ENCODE results near the gene APOC4. TPM values are rescaled to one million over a fixed set of nuclear protein-coding genes. Genes with fewer than 3 reads are reported as not detected.
A peak's percentile ranks its signal among the peaks of the same experiment; 100 is the strongest.
"Not testable (repeated sequence)": the region's sequence is repeated elsewhere in the genome, so short reads cannot be mapped to it uniquely, and the experiment has no call there.

The APOC4 gene
- total RNA-seq, 1 experiment from 2014 or later: not detected

GRCh38 chr19:44911896-44912295 lies 30.1 kb upstream of the APOC4 start:
- not testable (repeated sequence) for H3K36me3 ChIP-seq (ENCODE audit: insufficient read depth, low read length); H4K20me1 ChIP-seq (ENCODE audit: insufficient read depth, low read depth, low read length)

GRCh38 chr19:44912854-44913253 lies 29.2 kb upstream of the APOC4 start:
- Histone ChIP-seq H3K4me2 (ENCODE audit: low read depth, low read length, poor library complexity, severe bottlenecking) (no peak overlapping the region), H3K9ac (ENCODE audit: low read length) (no peak overlapping the region), H3K4me3 (ENCODE audit: low read length) (no peak overlapping the region), H3K9me2 (replicated peaks; ENCODE audit: insufficient read depth, low read length) (no peaks in the 10 kb centered on the region), H3K27ac (ENCODE audit: low read length) (no peak overlapping the region), H4K20me1 (ENCODE audit: insufficient read depth, low read depth, low read length) (no peaks in the 10 kb centered on the region), H2AFZ (ENCODE audit: low read length) (no peak overlapping the region), H3K36me3 (ENCODE audit: insufficient read depth, low read length) (no peaks in the 10 kb centered on the region), H3K4me1 (ENCODE audit: low read length) (peaks cover 5% of the 10 kb centered on the region), H3K27me3 (ENCODE audit: low read length) (no peaks in the 10 kb centered on the region), H3K79me2 (ENCODE audit: low read length) (no peaks in the 10 kb centered on the region), H3K9me3 (ENCODE audit: low read length) (no peaks in the 10 kb centered on the region)
- DNase-seq: no peak

More at GRCh38 chr19:44911896-44912295, 30.1 kb upstream of the APOC4 start:
- H3K9me2 ChIP-seq (replicated peaks; ENCODE audit: insufficient read depth, low read length); DNase-seq; H3K79me2 ChIP-seq (ENCODE audit: low read length); H3K9me3 ChIP-seq (ENCODE audit: low read length); H2AFZ ChIP-seq (ENCODE audit: low read length); H3K4me3 ChIP-seq (ENCODE audit: low read length); H3K27me3 ChIP-seq (ENCODE audit: low read length); H3K4me2 ChIP-seq (ENCODE audit: low read depth, low read length, poor library complexity, severe bottlenecking); H3K9ac ChIP-seq (ENCODE audit: low read length); H3K27ac ChIP-seq (ENCODE audit: low read length); H3K4me1 ChIP-seq (ENCODE audit: low read length): not testable (repeated sequence)

GRCh38 chr19:44913512-44914432 lies 28.3 kb upstream of the APOC4 start:
- not testable (repeated sequence) for H3K4me2 ChIP-seq (ENCODE audit: low read depth, low read length, poor library complexity, severe bottlenecking); H3K9me2 ChIP-seq (replicated peaks; ENCODE audit: insufficient read depth, low read length); H2AFZ ChIP-seq (ENCODE audit: low read length); H3K27me3 ChIP-seq (ENCODE audit: low read length); H3K27ac ChIP-seq (ENCODE audit: low read length); H3K9me3 ChIP-seq (ENCODE audit: low read length); DNase-seq; H3K4me3 ChIP-seq (ENCODE audit: low read length); H3K36me3 ChIP-seq (ENCODE audit: insufficient read depth, low read length); H3K9ac ChIP-seq (ENCODE audit: low read length); H4K20me1 ChIP-seq (ENCODE audit: insufficient read depth, low read depth, low read length); H3K79me2 ChIP-seq (ENCODE audit: low read length); H3K4me1 ChIP-seq (ENCODE audit: low read length)

GRCh38 chr19:44914433-44915206 lies 27.4 kb upstream of the APOC4 start, which contains the start of gene APOC1:
Gene APOC1 (plus strand): TSS chr19:44914608. CDS start chr19:44914892, 284 bp downstream.
- H3K36me3 ChIP-seq (ENCODE audit: insufficient read depth, low read length); H4K20me1 ChIP-seq (ENCODE audit: insufficient read depth, low read depth, low read length); H3K9me3 ChIP-seq (ENCODE audit: low read length); H3K79me2 ChIP-seq (ENCODE audit: low read length); H3K27ac ChIP-seq (ENCODE audit: low read length); H3K27me3 ChIP-seq (ENCODE audit: low read length); H3K9me2 ChIP-seq (replicated peaks; ENCODE audit: insufficient read depth, low read length); H3K4me1 ChIP-seq (ENCODE audit: low read length); H2AFZ ChIP-seq (ENCODE audit: low read length): not testable (repeated sequence)
- peak; percentile 90 for DNase-seq
- peak within 1 kb of the TSS; percentile 60 for H3K4me2 ChIP-seq (ENCODE audit: low read depth, low read length, poor library complexity, severe bottlenecking)
- H3K9ac ChIP-seq (ENCODE audit: low read length): peak within 1 kb of the TSS; percentile 41; the same call in 1 of the 2 replicates
- H3K4me3 ChIP-seq (ENCODE audit: low read length): peak within 1 kb of the TSS; percentile 43; the same call in 1 of the 2 replicates

- H3K27ac ChIP-seq (ENCODE audit: low read length): no peak overlapping the region
- no peak overlapping the region for H2AFZ ChIP-seq (ENCODE audit: low read length)
- H3K4me3 ChIP-seq (ENCODE audit: low read length): no peak overlapping the region
- no peaks in the 10 kb centered on the region for H3K27me3 ChIP-seq (ENCODE audit: low read length)
- peak; percentile 36 for DNase-seq
- H3K9me3 ChIP-seq (ENCODE audit: low read length): no peaks in the 10 kb centered on the region
- no peaks in the 10 kb centered on the region for H4K20me1 ChIP-seq (ENCODE audit: insufficient read depth, low read depth, low read length)
- H3K4me2 ChIP-seq (ENCODE audit: low read depth, low read length, poor library complexity, severe bottlenecking): no peak overlapping the region
- H3K4me1 ChIP-seq (ENCODE audit: low read length): no peaks in the 10 kb centered on the region
- H3K9me2 ChIP-seq (replicated peaks; ENCODE audit: insufficient read depth, low read length): no peaks in the 10 kb centered on the region
- H3K36me3 ChIP-seq (ENCODE audit: insufficient read depth, low read length): no peaks in the 10 kb centered on the region
- no peak overlapping the region for H3K9ac ChIP-seq (ENCODE audit: low read length)
- no peaks in the 10 kb centered on the region for H3K79me2 ChIP-seq (ENCODE audit: low read length)
These were observed 17.8 kb upstream of the APOC4 start for GRCh38 chr19:44924243-44924725.

GRCh38 chr19:44925114-44925891 lies 16.7 kb upstream of the APOC4 start:
- no peaks in the 10 kb centered on the region for H3K27me3 ChIP-seq (ENCODE audit: low read length)
- no peaks in the 10 kb centered on the region for H3K79me2 ChIP-seq (ENCODE audit: low read length)
- H3K9me2 ChIP-seq (replicated peaks; ENCODE audit: insufficient read depth, low read length): no peaks in the 10 kb centered on the region
- no peak overlapping the region for H3K9ac ChIP-seq (ENCODE audit: low read length)
- H3K9me3 ChIP-seq (ENCODE audit: low read length): no peaks in the 10 kb centered on the region
- H3K4me3 ChIP-seq (ENCODE audit: low read length): no peak overlapping the region
- no peak overlapping the region for H3K4me2 ChIP-seq (ENCODE audit: low read depth, low read length, poor library complexity, severe bottlenecking)
- H3K36me3 ChIP-seq (ENCODE audit: insufficient read depth, low read length): no peaks in the 10 kb centered on the region
- H3K4me1 ChIP-seq (ENCODE audit: low read length): no peaks in the 10 kb centered on the region
- no peak for DNase-seq
- H4K20me1 ChIP-seq (ENCODE audit: insufficient read depth, low read depth, low read length): no peaks in the 10 kb centered on the region
- H2AFZ ChIP-seq (ENCODE audit: low read length): no peak overlapping the region
- H3K27ac ChIP-seq (ENCODE audit: low read length): no peak overlapping the region

GRCh38 chr19:44926245-44927077 lies 15.6 kb upstream of the APOC4 start:
- H3K27ac ChIP-seq (ENCODE audit: low read length); H4K20me1 ChIP-seq (ENCODE audit: insufficient read depth, low read depth, low read length); H3K36me3 ChIP-seq (ENCODE audit: insufficient read depth, low read length); H3K79me2 ChIP-seq (ENCODE audit: low read length); H3K4me2 ChIP-seq (ENCODE audit: low read depth, low read length, poor library complexity, severe bottlenecking); DNase-seq; H3K27me3 ChIP-seq (ENCODE audit: low read length); H3K9ac ChIP-seq (ENCODE audit: low read length); H3K9me2 ChIP-seq (replicated peaks; ENCODE audit: insufficient read depth, low read length); H3K9me3 ChIP-seq (ENCODE audit: low read length); H3K4me1 ChIP-seq (ENCODE audit: low read length); H3K4me3 ChIP-seq (ENCODE audit: low read length); H2AFZ ChIP-seq (ENCODE audit: low read length): not testable (repeated sequence)

All from Karpas-422 (cell line).